Memory B cell (primary cell): ENCODE measurements around the gene RGL3.

ENCODE experiments used
- ATAC-seq: fragments of 150-1000 bp; cut with Tn5 transposase; 2 replicates; pipeline ENCODE4 v1.10.0; 2021; ENCODE audit warnings: low read depth, mild to moderate bottlenecking, moderate library complexity
- DNase-seq, 2 donors: peaks; one replicate each; pipeline ENCODE4 v3.0.0; 2022; ENCODE audit warnings: low spot score in 2 of 2
- H3K27ac Mint-ChIP-seq: one replicate; pipeline ENCODE4 v1.8.0; 2022; ENCODE audit warnings: mild to moderate bottlenecking, moderate library complexity, mixed read lengths
- H3K27me3 Mint-ChIP-seq: one replicate; pipeline ENCODE4 v1.8.0; 2022; ENCODE audit warnings: mixed read lengths
- H3K36me3 Mint-ChIP-seq: one replicate; pipeline ENCODE4 v1.8.0; 2022; ENCODE audit warnings: mild to moderate bottlenecking, mixed read lengths
- H3K4me1 Mint-ChIP-seq: one replicate; pipeline ENCODE4 v1.8.0; 2022; ENCODE audit warnings: mixed read lengths
- H3K4me3 Mint-ChIP-seq: one replicate; pipeline ENCODE4 v1.8.0; 2022; ENCODE audit warnings: mild to moderate bottlenecking, moderate library complexity, mixed read lengths
- H3K9me3 Mint-ChIP-seq: one replicate; pipeline ENCODE4 v1.8.0; 2022; ENCODE audit warnings: mixed read lengths

The RGL3 gene

DNA sequence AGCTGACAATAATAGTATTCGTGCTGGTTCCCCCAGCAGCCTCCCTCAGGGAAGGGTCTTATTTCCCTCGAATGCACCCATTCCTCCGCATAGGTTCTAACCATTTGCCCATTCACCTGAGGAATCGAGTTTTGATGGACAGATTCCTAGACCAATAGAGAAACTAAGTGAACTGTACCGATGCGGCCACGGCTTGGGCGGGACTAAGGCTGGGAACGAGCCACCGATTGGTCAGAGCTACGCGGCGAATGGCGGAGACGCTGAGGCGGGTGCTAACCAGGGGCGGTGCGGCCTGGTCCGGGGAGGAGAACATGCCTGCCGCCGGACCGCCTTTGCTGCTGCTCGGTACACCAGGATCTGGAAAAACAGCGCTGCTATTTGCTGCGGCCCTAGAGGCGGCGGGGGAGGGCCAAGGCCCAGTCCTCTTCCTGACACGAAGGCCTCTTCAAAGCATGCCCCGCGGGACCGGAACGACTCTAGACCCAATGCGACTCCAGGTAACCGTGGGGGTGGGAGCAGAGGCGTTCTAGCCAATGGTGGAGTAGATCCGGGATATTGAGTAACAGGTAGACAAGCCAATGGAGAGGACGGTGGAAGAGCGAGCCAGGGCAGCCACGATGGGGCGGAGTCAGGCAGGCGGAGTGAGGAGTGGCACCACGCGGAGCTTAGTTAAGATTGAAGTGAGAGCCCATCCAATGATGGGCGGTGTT, 44.5 kb downstream of the RGL3 start, which contains the start of gene SWSAP1:
TSS of gene SWSAP1 (plus strand) at position 234 of the 710 bp plus-strand sequence. CDS start at position 249, 15 bp downstream.
- H3K4me1 Mint-ChIP-seq, result peaks cover 16% of the 10 kb centered on the region
- H3K27me3 Mint-ChIP-seq, result no peaks in the 10 kb centered on the region
- no peak within 1 kb of the TSS for H3K4me3 Mint-ChIP-seq
- DNase-seq (peak; percentile 94 to 96), ATAC-seq (peak; percentile 84)
- H3K36me3 Mint-ChIP-seq, result peaks cover 11% of the 10 kb centered on the region
- H3K9me3 Mint-ChIP-seq, result no peaks in the 10 kb centered on the region
- no peak within 1 kb of the TSS for H3K27ac Mint-ChIP-seq

GRCh38 chr19:11373885-11374432, 45.2 kb downstream of the RGL3 start:
- Mint-ChIP-seq H3K9me3 (no peaks in the 10 kb centered on the region), H3K4me1 (peaks cover 20% of the 10 kb centered on the region), H3K27ac (no peak overlapping the region), H3K27me3 (no peaks in the 10 kb centered on the region), H3K4me3 (no peak overlapping the region), H3K36me3 (peaks cover 16% of the 10 kb centered on the region)
- no peak for DNase-seq
- ATAC-seq, result no peak

DNA sequence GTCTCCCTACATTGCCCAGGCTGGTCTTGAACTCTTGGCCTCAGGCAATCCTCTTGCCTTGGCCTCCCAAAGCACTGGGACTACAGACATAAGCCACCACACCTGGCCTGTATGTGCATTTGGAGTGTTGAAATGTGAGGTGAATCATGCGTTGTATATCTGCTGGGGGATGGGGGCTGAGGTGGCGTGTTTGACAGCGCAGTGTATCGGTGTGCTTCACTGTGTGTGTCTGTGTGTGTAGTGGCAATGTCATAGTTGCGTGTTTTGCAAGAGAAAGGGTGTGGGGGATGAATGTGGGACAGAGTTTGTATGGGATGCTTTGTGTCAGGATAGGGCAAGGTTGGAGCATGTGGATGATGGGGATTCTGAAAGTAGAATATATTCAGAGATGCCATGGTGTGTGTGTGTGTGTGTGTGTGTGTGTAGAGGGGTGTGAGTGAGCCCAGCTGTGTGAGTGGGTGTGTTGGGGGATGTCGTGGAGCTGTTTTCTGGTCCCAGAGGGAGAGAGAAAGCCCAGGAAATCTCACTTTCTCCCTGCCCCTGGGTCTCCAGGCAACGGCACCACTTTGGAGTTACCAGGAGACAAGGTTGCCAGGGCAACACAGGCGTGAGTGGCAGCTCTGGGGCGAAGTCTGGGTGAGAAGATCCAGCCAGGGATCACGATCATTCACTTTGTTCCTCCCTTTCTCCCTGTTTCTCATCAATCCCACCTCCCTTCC, 45.8 kb downstream of the RGL3 start:
- H3K27ac Mint-ChIP-seq, result peak overlapping the region; percentile 37
- H3K4me3 Mint-ChIP-seq, result peak overlapping the region; percentile 41
- peaks cover 20% of the 10 kb centered on the region for H3K4me1 Mint-ChIP-seq
- DNase-seq, result no peak
- H3K36me3 Mint-ChIP-seq, result peaks cover 18% of the 10 kb centered on the region
- no peaks in the 10 kb centered on the region for H3K27me3 Mint-ChIP-seq
- no peak for ATAC-seq
- no peaks in the 10 kb centered on the region for H3K9me3 Mint-ChIP-seq

DNA sequence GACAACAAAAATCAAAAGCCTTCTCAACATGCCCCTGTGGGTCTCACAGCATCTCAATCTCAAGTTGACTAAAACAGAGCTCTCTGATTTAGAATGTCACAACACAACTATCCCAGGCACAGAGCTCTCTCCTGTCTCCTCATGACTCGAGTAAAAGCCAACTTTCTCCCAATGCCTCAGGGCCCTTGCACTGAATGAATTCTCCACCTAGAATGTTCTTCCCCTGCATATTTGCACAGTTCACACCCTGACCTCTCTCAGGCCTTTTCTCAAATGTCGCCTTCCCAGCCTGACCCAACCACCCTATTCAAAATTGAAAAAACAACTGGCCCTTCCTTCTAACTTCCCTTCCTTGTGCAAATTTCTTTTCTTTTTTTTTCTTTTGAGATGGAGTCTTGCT, 48.4 kb downstream of the RGL3 start:
- Mint-ChIP-seq H3K9me3 (no peaks in the 10 kb centered on the region), H3K4me1 (peaks cover 13% of the 10 kb centered on the region), H3K4me3 (no peak overlapping the region), H3K27ac (no peak overlapping the region), H3K36me3 (peaks cover 24% of the 10 kb centered on the region), H3K27me3 (no peaks in the 10 kb centered on the region)
- no peak for DNase-seq
- no peak for ATAC-seq

DNA sequence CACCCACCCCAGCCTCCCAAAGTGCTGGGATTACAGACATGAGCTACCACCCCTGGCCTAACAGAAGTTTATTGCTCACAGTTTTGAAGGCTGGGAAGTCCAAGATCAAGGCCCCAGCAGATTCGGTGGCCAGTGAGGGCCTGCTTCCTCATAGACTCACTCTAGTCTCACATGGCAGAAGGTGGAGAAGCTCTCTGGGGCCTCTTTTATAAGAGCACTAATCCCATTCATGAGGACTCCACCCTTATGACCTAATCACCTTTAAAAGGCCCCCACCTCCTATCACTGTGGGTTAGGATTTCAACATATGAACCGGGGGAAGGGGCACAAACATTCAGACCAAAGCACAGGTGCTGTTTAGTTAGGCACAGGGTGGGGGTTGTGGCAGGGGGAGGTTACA, 51.6 kb downstream of the RGL3 start:
- ATAC-seq (no peak), DNase-seq (no peak)
- Mint-ChIP-seq H3K27me3 (no peaks in the 10 kb centered on the region), H3K4me1 (peaks cover 6% of the 10 kb centered on the region), H3K27ac (no peak overlapping the region), H3K9me3 (no peaks in the 10 kb centered on the region), H3K4me3 (no peak overlapping the region), H3K36me3 (peaks cover 28% of the 10 kb centered on the region)

GRCh38 chr19:11365557-11366117, 53.5 kb downstream of the RGL3 start:
- no peak for DNase-seq
- Mint-ChIP-seq H3K36me3 (peaks cover 24% of the 10 kb centered on the region), H3K27ac (no peak overlapping the region), H3K4me1 (peaks cover 6% of the 10 kb centered on the region), H3K4me3 (no peak overlapping the region), H3K27me3 (no peaks in the 10 kb centered on the region), H3K9me3 (no peaks in the 10 kb centered on the region)
- no peak for ATAC-seq

GRCh38 chr19:11364935-11365334, 54.2 kb downstream of the RGL3 start:
- no peak overlapping the region for H3K27ac Mint-ChIP-seq
- ATAC-seq (no peak), DNase-seq (no peak)
- no peaks in the 10 kb centered on the region for H3K9me3 Mint-ChIP-seq
- no peaks in the 10 kb centered on the region for H3K27me3 Mint-ChIP-seq
- peaks cover 6% of the 10 kb centered on the region for H3K4me1 Mint-ChIP-seq
- H3K36me3 Mint-ChIP-seq, result peaks cover 23% of the 10 kb centered on the region
- H3K4me3 Mint-ChIP-seq, result no peak overlapping the region

DNA sequence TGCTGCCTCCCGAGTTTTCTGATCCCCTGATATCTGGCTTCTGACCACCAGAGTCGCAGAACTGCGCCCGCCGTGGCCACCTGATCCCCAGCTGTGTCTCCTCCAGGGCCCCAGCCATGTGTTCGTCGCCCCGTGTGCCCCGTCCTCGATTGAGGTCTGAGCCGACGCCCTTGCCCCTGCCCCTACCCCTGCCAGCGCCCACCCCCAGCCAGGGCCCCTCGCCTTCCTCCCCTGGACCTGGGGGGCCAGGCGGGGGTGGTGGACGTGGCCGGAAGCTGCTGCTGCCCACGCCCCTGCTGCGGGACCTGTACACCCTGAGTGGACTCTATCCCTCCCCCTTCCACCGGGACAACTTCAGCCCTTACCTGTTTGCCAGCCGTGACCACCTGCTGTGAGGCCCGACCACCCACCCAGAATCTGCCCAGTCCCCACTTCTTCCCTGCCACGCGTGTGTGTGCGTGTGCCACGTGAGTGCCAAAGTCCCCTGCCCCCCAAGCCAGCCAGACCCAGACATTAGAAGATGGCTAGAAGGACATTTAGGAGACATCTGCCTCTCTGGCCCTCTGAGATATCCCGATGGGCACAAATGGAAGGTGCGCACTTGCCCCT, 54.7 kb downstream of the RGL3 start:
- Mint-ChIP-seq H3K36me3 (peaks cover 18% of the 10 kb centered on the region), H3K27me3 (no peaks in the 10 kb centered on the region), H3K9me3 (no peaks in the 10 kb centered on the region), H3K4me3 (no peak overlapping the region), H3K4me1 (peaks cover 5% of the 10 kb centered on the region), H3K27ac (no peak overlapping the region)
- no peak for ATAC-seq
- no peak for DNase-seq

DNA sequence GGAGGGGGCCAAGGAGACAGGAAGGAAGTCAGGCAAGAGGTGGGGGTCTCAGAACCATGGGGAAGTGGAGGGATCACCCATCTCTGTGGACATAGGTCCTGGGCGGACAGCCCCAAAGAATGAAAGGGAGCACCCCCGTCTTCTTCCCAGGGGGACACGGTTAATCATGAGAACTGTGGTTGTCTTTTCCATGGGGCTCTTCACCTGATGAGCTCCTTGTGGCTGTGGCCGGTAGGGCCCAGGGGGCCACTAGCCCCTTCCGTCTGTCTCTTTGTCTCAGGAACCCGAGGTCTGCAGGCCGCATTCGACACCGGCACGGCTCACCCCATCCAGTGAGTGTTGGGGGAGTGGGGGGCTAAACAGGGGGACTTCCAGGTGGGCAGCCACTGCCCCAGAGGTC, 55.2 kb downstream of the RGL3 start:
- H3K36me3 Mint-ChIP-seq, result peaks cover 14% of the 10 kb centered on the region
- no peaks in the 10 kb centered on the region for H3K9me3 Mint-ChIP-seq

DNA sequence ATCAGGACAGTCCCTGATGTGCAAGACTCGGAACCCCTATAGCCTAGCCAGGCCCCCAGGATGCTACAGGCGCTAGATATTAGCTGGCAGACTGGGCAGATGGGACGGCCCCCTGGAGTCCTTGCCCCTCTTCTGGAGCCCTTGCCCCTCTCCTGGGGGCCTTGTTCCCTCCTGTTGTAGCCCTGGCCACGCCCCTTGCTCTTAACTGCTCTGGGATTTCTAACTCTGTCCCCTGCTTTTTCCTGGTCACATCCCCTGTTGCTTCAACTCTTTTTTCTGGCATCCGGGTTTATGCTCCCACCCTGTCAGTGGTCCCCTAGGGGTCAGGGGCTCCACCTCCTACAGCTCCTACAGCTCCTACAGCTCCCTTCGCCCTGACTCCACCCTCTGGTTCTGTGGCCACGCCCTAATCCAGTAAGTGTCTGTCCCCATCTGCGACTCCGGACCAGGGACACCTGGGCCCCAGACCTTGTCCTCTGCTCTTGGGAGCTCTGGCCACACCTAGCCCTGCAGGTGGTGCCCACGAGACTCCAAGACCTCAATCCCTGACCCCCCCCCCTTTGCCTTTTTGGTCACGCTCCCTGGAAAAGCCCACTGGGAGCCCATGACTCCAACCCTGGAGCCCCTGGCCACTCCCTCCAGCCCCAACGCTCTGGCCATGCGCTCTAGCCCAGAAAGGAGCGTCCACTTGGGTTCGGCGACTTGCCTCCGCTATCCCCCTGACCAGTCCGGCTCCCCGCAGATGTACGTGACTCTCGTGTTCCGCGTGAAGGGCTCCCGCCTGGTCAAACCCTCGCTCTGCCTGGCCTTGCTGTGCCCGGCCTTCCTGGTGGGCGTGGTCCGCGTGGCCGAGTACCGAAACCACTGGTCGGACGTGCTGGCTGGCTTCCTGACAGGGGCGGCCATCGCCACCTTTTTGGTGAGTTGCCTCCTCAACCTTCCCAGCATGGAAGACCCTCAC, 57.1 kb downstream of the RGL3 start:
- ATAC-seq, result no peak
- H3K4me3 Mint-ChIP-seq, result no peak overlapping the region
- no peak for DNase-seq
- H3K9me3 Mint-ChIP-seq, result no peaks in the 10 kb centered on the region
- H3K36me3 Mint-ChIP-seq, result peaks cover 9% of the 10 kb centered on the region
- H3K27ac Mint-ChIP-seq, result no peak overlapping the region
- peaks cover 4% of the 10 kb centered on the region for H3K4me1 Mint-ChIP-seq
- peaks cover 2% of the 10 kb centered on the region for H3K27me3 Mint-ChIP-seq

More for the DNA sequence above, 55.2 kb downstream of the RGL3 start:
- H3K4me3 Mint-ChIP-seq, result no peak overlapping the region
- no peak overlapping the region for H3K27ac Mint-ChIP-seq
- H3K27me3 Mint-ChIP-seq, result peaks cover 2% of the 10 kb centered on the region
- DNase-seq (no peak), ATAC-seq (no peak)
- H3K4me1 Mint-ChIP-seq, result peaks cover 2% of the 10 kb centered on the region

DNA sequence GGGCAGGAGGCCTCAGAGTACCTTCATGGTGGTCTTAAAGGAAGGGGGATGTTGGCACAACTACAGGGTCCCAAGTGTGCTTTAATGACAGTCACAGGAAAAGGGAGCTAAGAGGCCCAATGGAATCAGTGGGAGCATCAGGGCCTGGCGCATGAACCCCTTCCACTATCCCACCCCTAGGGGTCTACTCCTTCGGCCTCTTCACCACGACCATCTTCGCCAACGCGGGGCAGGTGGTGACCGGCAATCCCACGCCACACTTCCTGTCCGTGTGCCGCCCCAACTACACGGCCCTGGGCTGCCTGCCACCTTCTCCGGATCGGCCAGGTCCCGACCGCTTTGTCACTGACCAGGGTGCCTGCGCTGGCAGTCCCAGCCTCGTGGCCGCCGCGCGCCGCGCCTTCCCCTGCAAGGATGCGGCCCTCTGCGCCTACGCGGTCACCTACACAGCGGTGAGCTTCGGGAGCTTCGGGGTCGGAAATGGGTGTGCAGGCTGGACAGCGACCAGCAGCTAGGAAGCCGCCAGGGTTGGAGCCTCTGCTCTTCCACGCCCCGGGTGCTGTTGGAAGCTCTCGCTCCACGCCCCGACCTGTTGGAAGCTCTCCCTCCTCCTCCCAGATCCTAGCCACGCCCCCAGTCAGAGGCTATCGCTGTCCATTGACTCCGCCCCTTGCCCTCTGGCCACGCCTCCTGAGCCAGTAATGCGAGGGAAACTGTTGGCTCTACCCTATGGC, 57.9 kb downstream of the RGL3 start:
- no peak for ATAC-seq
- H3K36me3 Mint-ChIP-seq, result peaks cover 7% of the 10 kb centered on the region
- peaks cover 4% of the 10 kb centered on the region for H3K4me1 Mint-ChIP-seq
- H3K4me3 Mint-ChIP-seq, result no peak overlapping the region
- DNase-seq, result no peak
- H3K27ac Mint-ChIP-seq, result no peak overlapping the region
- H3K27me3 Mint-ChIP-seq, result peaks cover 9% of the 10 kb centered on the region
- no peaks in the 10 kb centered on the region for H3K9me3 Mint-ChIP-seq

GRCh38 chr19:11359421-11359820, 59.7 kb downstream of the RGL3 start:
- Mint-ChIP-seq H3K4me1 (peaks cover 11% of the 10 kb centered on the region), H3K4me3 (no peak overlapping the region), H3K27me3 (peaks cover 17% of the 10 kb centered on the region), H3K36me3 (peaks cover 4% of the 10 kb centered on the region), H3K27ac (no peak overlapping the region), H3K9me3 (no peaks in the 10 kb centered on the region)
- DNase-seq, result no peak
- ATAC-seq, result no peak
